ENCODE data around the gene MRPL1.

Gene MRPL1

DNA sequence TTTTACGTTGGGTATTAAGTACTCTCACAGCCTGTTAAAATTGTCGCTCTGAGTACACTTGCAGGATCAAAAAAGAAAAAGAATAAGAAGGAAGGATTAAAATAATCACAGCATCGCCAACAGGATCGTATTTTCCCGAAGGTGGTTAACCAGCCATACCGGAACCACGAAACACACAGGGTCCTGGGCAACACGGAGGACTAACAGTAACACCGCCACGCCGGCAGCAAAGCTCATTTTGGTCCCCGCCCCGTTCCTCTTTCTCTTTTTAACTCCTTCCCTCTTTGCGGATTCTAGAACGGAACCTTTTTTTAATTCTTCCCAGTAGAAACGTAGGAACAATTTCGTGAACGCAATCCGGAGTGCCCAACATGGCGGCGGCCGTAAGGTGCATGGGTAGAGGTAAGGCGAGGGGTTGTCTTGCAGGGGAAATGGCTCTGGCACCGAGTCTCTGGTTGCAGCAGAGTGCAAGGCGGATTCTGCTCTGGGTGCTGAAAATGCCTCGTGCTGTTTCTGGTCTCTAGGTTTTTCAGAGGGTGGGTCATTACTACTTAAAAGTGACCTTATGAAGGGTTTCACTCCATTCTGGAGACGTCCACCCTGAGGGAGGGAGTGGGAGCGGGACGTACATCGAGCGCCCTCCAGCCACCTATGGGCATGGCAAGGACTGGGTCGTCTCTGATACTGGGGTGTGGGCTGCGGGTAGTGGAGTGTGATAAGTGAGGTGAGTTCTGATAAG is at the start of gene MRPL1:
TSS of gene MRPL1 (plus strand) at position 353 of the 739 bp plus-strand sequence. CDS start at position 372, 19 bp downstream.
- peak; percentile 95 for DNase-seq (ENCODE audit: low spot score)

DNA sequence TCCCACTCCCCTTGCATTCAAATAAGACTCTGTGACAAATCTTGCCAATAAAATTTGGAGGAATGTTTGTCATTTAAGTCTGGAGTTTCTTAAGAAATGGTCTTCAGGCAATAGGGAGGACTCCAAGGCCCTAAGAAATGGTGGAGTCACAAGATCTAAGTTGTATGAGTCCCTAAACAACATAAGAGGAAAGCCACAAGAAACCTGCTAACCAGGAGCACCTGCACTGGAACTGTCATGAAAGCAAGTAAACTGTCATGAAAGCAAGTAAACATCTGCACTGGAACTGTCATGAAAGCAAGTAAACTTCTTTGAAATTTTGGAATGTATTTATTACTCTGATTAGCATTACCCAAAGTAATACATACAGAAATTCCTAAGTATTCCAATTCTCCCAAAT is 47.0 kb upstream of the MRPL1 start:
- DNase-seq (ENCODE audit: low spot score): peak; percentile 26

DNA sequence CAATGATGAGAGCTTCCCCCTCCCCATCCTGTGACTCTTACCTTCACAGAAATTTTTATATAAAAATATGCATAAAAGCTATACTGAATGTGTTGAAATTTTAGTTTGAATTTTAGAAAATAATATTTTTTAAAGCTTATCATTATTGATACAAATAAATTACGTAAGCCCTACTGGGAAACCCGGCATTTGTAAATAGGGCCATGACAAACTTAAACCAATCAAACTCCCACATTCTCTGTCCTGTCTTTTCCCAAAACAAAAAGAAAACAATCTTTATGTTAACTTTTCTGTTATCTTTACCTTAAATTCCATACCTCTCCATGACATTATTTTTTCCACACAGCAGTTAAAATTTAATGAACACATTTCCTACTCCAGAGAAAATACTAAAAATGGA is 46.1 kb upstream of the MRPL1 start:
- DNase-seq (ENCODE audit: low spot score): no peak

DNA sequence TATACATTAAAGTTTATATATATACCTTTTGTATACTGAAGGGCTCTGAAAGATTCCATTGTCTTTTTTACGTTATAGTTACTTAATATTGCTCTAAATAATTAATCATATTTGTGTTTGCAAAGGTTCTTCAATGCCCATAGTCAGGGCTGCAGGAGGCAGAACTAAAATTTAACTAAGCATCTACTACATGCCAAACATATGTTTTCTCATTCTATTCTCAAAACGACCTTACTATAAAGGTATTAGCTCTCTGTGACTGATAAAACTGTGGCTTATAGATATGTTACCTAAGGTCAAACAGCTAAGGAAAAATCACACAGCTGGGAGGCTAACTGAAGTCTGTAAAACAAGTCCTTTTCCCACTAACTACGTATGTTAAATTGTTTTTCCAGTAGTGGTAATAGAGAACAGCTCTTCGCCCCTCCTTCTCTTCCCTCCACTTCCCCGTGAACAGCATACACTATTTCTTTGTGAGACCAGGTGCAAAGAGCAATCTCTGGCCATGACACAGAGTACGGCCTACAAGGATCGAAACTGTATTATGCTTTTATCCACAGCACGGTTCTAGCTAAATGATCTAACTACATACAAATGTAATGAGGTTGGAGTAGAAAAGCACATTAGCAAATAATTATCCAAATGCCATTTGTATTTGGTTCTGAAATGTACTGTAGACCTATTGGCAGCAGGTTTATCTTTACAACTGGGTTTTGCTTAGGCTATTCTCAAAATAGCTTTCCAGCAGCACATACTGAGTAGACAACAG is 45.1 kb upstream of the MRPL1 start:
- DNase-seq (ENCODE audit: low spot score): no peak

DNA sequence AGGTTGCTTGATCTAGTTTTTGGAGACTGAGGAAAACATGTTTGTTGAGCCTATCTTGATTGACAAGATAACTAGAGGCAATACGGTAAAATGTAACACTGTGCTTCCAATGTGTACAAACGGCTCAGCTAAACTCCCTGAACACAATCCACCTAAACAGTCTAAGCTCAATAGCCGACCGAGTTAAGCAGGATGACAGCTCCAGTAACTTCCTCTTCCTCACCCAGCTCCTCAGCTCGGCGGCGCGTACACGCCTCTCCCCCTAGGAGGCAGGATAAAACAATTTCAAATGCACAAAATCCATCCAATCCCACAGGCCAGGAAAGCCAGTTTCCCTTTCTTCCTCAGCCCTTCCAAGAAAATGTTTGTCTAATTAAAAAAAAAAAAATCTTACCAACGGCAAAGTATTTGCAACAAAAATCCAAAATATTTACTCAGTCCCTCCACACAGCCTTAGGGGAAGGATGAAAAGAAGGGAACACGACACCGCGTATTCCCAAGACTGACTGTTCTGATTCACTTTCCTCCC is 44.5 kb upstream of the MRPL1 start:
- DNase-seq (ENCODE audit: low spot score): peak; percentile 49

DNA sequence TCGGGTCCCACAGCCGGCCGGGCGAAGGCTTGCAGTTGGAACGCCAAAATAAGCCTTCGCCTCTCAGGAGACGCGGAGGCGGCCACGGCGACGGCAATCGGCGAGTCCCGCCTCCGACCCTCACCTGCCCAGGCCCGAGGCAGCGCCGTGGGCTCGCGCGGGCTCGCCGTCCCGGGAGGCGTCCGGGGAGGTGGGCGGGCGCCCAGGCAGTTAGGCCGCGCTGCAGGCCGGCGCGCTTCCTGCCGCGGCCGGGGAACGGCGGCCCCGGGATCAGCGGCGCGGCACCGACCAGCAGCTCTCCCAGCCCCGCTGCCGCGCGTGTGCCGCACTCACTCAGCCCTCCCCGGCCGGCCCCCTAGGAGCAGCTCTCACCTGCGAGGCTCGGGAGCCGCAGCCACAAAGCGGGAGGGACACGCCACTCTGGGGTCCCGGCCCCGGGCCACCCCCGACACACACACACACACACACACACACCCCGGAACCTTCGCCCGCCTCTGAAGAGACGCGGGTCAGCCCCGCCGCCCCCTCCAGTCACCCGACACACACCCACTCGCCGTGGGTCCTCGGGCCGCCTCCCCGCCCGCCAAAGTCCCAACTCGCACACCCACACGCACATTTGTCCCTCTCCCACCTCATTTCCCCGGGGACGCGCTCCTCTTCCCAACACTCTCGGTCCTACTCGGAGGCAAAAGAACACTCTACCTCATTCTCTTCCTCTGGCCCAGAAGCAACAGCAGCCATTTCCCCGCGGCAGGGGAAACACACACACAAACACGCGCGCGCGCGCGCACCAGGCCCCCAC is 43.8 kb upstream of the MRPL1 start, which contains the start of gene CNOT6L:
TSS of gene CNOT6L (minus strand) at position 767 of the 802 bp plus-strand sequence. CDS start at position 707, 60 bp downstream.
- peak; percentile 85 for DNase-seq (ENCODE audit: low spot score)

DNA sequence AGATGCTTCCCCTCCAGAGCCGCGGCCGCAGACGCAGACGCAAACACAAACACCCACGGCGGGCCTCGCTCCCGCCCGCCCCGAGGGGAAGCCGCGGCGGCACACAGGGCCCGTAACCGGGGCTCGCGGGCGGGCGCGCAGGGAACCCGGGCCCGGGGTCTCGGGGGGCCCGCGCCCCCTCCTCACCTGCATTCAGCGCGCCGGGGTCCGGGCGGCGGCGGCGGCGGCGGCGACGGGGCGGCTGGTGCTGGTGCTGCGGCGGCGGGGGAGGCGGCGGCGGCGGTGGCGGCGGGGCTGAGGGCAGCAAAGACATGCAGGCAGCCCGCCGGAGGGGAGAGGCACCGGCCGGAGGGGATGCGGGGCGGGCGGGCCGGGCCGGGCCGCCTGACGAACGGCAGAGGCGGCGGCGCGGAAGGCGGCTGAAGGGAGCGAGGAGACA is 43.2 kb upstream of the MRPL1 start:
- DNase-seq (ENCODE audit: low spot score): no peak

DNA sequence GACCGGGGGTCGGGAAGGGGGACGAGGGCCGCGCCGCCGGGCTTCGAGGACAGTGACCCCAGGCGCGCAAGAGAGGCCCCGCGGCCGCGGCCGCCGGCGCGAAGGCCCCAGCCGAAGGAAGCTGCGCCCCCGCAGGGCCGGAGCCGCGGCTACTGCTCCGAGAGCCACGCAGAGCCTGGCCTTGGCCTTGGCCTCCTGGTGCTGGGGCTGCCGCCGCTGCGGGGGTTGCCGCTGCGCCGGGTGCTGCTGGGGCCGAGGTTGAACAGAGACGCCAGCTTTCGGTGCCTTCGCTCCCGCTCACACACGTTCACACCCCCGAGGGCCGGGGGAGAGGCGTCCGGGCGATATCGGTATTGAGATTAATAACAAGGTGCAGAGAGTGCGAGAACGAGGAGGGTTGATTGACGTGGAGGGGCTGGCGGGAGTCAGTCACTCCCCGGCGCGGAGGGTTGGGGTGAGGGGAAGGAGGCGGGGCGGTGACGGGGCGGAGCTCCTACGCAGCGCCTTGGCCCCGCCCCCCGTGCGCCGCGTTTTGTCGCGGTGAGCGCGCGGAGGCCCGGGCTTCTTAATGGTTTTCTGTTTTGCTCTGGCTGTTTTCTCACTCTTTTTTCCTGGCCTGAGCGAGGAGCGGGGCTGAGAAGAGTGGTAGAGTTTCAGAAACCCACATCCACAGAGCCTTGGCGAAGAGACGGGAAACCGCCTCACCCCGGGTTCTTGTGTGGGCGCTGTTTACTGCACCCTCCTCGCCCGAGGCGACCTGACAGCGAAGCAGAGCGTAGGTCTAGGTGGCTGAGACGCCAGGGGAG is 42.6 kb upstream of the MRPL1 start:
- peak; percentile 92 for DNase-seq (ENCODE audit: low spot score)

DNA sequence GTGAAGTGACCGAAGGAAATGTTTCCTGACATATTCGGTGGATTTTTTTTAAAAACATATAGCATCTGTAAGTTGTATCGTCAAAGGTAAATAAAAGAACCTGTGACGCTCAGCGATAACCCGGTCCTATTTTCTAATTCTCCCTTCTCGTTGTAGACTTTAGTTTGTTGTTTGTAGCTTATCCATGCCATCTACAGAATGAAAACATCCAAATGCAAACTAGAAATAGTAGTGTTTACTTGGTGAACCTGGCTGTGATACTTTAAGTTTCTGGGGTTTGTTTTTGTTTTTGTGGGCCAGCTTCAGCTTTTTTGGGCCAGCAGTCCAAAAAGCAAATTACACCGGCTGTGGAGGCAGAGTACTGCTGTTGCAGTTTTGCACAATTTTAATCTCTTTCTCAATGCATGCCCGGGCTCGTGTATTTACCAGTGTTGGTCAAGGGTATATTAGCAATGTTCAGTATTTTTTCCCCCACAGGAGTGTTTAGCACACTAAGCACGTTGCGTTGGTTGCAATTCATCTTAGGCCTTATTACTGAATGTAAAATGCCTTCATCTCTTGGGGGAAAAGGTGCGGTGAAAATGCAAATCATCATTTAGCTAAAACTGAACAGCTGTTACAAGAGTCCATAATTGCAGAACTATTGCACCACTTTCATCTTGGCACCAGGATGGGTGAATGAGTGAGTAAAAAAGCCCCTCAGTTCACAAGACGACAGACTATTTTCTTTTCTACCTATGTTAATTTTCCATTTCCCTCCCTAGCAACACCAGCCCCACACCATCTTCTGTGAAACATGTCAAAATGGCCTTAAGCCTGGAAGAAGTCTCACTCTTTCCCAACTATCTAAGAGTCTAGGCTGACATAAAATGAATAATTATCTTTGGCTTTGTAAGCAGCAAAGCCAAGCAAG is 41.7 kb upstream of the MRPL1 start:
- peak; percentile 19 for DNase-seq (ENCODE audit: low spot score)

DNA sequence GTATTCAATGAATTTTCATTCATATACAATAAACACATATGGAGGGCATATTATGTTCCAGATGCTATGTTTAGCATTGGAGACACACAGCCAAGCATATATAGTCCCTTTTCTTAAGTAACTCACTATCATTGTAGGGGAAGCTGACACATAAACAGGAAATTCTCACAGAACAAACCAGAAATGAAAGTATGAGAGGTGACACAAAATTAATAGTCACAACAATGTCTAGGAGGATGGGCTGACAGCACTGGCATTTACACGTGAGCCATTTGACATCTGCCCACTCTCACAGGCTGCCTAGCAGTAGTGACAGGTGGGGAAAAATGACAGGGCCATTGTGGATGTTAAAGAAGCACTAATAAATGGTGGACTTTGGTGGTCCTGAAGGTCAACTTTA is 40.9 kb upstream of the MRPL1 start:
- peak; percentile 81 for DNase-seq (ENCODE audit: low spot score)

DNA sequence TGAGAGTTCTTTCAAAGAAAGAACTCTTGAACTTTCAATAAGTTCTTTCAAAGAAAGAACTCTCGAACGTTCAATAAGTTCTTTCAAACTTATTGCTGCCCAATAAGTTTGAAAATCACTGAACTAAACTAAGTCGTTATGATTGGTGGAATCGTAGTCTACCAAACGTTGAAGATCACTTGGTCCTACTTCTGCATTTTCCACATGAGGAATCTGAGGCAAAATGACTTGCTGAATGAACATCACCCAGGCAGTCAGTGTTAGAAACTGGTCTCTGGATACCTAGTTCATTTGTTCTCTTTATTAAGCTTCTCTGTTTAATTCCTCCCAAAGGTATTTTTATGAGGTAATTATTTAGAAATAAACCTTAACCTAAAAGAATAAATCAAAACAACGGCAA is 36.4 kb upstream of the MRPL1 start:
- no peak for DNase-seq (ENCODE audit: low spot score)

DNA sequence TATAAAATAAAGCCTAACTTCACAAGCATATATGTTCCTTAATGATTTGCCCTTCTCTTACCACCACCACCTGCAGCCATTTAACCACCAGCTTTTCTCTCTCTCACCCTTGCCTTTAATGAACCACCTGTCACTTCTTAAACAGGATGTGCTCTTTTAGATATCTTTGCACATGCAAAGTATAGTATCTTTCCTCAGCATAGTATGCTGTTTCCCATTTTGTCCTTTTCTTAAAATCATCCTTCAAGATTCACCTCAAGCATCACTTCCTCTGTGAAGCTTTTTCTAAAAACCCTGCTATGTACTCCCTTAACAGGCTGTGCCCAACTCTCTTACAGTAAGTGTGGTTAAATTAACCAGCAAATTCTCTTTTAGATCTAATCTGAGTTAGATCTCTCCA is 35.3 kb upstream of the MRPL1 start:
- peak; percentile 35 for DNase-seq (ENCODE audit: low spot score)

DNA sequence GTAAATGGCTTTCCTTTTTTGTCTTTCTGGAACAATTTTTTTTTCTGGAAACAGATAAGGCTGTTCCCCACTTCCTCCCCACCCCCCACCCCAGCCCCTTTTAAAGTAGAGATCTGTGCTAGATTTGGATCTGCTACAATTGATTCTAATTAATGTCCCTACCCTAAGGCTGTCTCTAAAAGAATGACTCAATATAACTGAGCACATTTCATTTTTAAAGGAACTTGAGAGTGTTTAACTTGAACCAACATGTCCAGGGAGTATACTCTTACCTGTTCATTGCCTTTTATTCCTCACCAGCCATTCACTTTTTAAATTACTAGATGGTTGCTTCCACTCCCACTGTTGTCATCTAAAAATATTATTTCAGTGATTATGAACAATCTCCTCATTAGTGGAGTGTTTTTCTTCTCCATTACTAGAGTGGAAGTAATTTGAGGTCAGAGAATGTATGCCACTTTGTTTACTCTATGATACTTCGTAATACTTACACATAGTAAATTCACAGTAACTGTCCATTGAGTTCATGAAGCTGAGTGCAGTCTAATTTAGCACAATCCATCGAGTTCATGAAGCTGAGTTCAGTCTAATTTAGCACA is 29.4 kb upstream of the MRPL1 start:
- DNase-seq (ENCODE audit: low spot score): no peak

DNA sequence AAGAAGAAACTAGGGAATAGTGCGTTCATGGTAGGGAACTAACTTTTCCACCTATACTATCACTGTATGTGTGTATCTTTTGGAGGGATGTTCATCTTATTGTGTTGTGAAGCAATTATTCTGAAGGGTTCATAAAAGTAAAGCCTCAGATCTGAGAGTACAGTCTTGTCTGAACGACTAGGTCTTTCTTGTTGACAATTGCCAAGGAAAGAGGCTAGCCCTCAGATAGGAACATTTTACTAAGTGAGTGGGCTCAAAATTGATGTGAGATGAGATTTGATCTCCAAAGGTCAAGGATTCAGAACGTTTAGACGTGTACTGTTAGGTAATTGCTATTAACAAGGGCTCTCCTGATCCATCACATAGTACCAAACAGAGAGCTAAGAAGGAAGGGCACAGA is 28.2 kb upstream of the MRPL1 start:
- no peak for DNase-seq (ENCODE audit: low spot score)

DNA sequence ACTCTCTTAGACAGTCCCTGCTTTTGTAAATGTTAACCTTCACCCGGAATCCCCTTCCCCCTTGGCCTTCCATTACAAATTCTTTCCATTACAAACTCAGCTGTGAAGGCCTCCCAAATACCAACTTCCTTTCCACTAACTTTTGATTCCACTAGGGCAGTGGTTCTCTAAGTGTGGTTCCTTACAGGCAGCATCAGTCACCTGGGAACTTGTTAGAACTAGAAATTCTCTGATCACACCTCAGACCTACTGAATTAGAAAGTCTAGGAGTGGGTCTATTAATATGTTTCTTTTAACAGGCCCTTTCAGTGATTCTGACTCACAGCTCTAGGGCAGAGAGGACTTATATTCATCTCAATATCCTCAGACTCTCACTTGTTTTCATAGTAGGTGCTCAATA is 19.0 kb upstream of the MRPL1 start:
- DNase-seq (ENCODE audit: low spot score): no peak

DNA sequence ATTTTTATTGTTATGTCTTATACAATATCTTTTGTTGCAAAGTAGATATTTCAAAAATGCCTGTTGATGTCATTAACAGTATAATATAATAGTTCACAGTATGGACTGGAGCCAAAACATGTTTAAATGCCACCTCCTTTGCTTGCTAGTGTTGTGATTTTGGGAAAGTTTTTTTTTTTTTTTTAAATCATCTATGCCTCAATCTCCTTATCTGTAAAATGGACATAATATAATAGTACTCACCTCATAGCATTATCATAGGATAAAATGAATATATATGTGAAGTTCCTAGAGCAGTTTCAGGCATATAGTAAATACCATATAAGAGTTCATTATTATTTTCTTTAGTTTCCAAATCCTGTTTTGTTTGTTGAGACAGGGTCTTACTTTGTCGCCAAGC is 18.3 kb upstream of the MRPL1 start:
- no peak for DNase-seq (ENCODE audit: low spot score)

DNA sequence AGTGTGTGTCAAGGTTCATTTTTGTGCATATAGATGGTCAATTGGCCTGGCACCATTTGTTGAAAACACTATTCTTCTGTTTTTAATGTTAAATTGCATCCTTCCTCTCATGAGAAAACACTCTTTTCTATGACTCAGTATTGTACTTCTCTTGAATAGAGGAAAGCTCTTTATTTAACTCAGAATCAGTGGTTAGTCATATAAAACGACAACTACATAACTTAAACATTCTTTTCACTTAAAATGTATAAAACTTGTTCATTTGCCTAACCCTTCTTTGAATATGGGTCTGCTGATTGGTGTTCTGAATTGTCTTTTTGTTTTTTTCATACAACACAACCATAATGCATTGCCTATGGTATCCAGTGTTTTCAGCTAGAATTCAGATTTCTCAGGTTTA is 17.2 kb upstream of the MRPL1 start:
- no peak for DNase-seq (ENCODE audit: low spot score)

DNA sequence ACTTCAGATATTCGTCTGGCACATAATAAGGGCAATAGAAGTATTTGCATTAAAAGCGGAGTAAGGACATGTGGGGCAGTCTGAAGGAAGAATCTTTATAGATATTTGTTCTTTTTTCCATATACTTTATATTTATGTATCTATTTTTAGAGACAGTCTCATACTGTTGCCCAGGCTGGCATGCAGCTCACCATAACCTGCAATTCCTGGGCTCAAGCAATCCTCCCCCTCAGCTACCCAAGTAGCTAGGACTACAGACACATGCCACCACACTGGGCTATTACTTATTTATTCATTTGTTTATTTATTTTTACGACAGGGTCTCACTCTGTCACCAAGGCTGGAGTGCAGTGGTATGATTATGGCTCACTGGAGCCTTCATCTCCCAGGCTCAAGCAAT is 16.7 kb upstream of the MRPL1 start:
- DNase-seq (ENCODE audit: low spot score): no peak

DNA sequence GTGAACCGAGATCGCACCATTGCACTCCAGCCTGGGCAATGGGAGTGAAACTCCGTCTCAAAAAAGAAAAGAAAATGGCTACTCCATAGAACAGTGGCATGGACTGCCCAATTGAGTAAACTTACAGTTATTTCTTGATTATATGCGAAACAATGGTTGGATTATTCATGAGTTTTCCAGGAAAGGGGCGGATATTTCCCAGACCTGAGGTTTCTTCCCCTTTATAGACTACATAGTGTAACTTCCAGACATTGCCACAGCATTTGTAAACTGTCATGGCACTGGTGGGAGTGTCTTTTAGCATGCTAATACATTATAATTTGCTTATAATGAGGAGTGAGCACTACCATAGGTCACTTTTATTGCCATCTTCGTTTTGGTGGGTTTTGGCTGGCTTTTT is 14.1 kb upstream of the MRPL1 start:
- no peak for DNase-seq (ENCODE audit: low spot score)
